ENCODE measurements around the gene PARP16. TPM values are rescaled to one million over a fixed set of nuclear protein-coding genes. Genes with fewer than 3 reads are reported as not detected.
A peak's percentile ranks its signal among the peaks of the same experiment; 100 is the strongest.

PARP16 gene
- total RNA-seq, 1 experiment from 2014 or later = 12.9 TPM

DNA sequence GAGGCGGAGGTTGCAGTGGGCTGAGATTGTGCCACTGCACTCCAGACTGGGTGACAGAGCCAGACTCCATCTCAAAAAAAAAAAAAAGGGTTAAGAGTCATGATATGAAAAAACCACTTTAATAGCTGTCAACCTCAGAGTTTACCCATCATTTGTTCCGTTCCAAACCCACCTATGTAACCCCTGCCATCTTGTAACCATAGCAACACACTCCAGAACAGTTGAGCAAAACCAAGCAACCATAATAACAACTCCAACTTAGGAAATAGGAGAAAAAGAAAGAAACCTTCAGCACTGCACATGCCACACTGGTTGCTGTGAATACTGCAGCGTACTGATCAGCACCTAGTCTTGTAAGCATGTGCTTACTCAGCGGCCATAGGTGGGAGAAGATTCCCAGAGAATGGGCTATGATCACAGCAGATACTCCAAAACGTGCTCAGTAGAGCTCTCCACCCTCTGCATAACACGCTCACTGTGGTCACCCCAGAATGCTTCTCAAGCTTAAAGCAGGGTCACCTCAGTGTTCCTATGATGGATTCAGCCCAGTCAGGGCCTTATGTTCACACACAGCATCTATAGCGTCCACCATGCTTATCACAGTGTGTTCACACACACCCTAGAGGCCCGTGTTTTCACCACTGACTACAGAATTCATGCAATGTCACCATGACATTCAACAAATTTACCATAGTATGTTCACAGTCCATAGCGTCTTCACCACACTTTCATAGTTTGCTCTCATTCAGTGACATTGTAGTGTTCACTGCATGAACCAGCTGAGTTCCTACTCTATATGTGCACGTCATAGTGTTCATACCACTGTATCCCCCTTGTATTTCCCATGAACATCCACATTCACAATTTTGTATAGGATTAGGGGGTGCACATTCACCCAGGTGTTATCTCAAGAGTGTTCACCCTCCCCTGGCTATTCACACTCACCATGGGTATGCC lies 68.9 kb downstream of the PARP16 start:
- no peak for DNase-seq
- H3K4me1 ChIP-seq = no peaks in the 10 kb centered on the region
- H3K27ac ChIP-seq = no peak overlapping the region
- H3K4me3 ChIP-seq = no peak overlapping the region
- H3K27me3 ChIP-seq = no peaks in the 10 kb centered on the region
- no peaks in the 10 kb centered on the region for H3K36me3 ChIP-seq
- H3K9me3 ChIP-seq (replicated peaks) = no peaks in the 10 kb centered on the region

DNA sequence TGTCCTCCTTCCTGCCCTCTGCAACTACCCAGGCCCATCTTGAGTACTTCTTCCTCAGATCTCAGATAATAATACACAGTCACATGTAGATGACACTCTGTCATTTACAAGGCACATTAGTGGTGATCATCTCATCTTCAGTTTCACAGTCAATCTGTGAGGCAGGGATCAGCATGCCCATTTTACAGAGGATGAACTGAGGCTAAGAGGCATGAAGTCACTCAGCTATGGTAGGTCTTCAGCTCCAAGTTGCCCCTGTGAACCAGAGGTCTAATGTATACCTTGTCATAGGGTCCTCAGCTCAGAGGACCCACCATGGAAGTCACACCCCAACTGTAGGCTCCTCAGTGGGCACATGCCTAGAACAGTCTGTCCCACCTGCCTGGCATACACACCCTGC lies 71.2 kb downstream of the PARP16 start:
- H3K27ac ChIP-seq = no peak overlapping the region
- H3K4me3 ChIP-seq = no peak overlapping the region
- peaks cover 10% of the 10 kb centered on the region; the same call in 1 of the 2 replicates for H3K4me1 ChIP-seq
- H3K36me3 ChIP-seq = no peaks in the 10 kb centered on the region
- H3K9me3 ChIP-seq (replicated peaks) = no peaks in the 10 kb centered on the region
- H3K27me3 ChIP-seq = no peaks in the 10 kb centered on the region
- DNase-seq = no peak

DNA sequence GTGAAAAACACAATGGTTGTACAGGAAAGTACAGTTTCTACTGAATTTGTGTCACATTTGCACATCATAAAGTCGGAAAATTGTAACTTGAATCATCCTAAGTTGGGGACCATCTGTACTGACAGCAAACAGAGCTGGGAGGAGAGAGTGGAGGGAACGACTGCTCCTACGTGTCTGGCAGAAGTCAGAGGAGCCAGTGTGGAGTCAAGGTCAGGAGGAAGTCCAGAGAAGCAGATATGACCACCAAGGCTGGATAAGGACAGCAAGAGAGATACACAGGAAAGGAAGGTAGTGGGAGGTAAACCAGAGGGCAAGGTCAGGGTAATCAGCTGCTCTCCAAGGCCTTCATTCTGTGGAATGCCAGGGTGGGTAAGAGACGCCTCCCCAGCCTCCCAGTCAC lies 72.7 kb downstream of the PARP16 start:
- Histone ChIP-seq H3K36me3 (no peaks in the 10 kb centered on the region), H3K27ac (no peak overlapping the region), H3K4me1 (peaks cover 10% of the 10 kb centered on the region; the same call in 1 of the 2 replicates), H3K9me3 (replicated peaks) (no peaks in the 10 kb centered on the region), H3K4me3 (no peak overlapping the region), H3K27me3 (no peaks in the 10 kb centered on the region)
- no peak for DNase-seq

DNA sequence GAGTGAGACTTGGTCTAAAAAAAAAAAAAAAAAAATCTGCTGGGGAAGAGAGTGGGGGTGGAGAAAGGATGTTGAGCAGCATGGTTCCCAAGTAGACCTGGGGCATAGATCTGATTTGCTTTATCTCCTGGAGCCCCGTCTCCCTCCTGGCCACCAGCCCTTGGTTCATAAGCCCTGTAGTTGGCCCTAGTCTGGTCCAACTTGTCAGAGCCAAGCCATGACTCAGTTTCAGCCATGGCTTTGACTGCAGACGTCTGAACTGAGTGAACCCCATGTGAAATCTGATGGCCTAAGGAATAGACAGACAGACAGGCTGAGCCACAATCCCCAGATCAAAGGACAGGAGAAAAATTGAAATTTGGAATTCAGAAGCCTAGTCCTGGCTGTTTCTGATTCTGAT lies 73.4 kb downstream of the PARP16 start:
- peaks cover 10% of the 10 kb centered on the region; the same call in 1 of the 2 replicates for H3K4me1 ChIP-seq
- H3K9me3 ChIP-seq (replicated peaks) = no peaks in the 10 kb centered on the region
- no peak for DNase-seq
- H3K4me3 ChIP-seq = no peak overlapping the region
- H3K27ac ChIP-seq = no peak overlapping the region
- H3K36me3 ChIP-seq = no peaks in the 10 kb centered on the region
- H3K27me3 ChIP-seq = no peaks in the 10 kb centered on the region

DNA sequence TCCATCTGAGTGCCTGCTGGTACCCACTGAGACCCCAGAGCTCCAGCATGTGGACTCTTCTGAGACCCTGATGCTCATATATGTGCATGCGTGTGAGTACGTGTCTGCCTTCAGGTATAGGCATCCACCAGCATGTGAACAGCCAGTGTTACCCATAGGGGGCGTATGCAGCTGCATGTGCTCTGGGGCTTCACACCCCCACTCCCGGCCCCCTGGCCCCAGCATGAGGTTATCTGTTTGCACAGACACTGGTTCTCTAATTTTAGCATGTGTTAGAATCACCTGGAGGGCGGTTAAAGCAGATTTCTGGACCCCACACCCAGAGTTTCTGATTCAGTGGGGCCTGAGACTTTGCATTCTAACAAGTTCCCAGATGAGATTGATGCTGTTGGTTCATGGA lies 74.6 kb downstream of the PARP16 start:
- no peak overlapping the region for H3K27ac ChIP-seq
- peak; percentile 28 to 55 for DNase-seq

DNA sequence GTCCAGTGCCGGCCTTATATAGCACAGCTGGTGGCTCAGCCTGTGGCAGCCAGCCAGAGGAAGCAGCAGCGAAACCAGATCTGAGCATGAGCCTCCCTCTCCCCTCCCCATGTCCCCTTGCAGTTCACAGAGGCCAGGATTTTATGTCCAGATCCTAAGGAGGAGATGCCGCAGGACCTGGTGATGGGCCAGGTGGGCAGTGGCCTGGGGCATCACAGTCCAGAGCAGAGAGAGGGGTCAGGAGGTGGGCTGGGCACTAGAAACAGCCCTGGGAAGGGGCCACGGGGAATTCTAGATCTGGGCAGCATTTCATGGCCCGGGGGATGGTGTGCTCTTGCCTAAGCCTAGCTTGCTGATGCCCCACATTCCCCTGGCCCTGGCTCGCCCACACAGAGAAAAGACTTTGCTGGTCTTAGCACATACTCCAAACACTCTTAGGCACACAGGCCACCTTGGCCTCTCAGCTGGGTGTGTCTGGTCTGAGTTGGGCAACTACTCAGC lies 75.2 kb downstream of the PARP16 start:
- Histone ChIP-seq H3K9me3 (replicated peaks) (no peaks in the 10 kb centered on the region), H3K4me3 (no peak overlapping the region), H3K27me3 (no peaks in the 10 kb centered on the region), H3K27ac (no peak overlapping the region), H3K4me1 (peaks cover 10% of the 10 kb centered on the region; the same call in 1 of the 2 replicates), H3K36me3 (no peaks in the 10 kb centered on the region)
- DNase-seq = peak; percentile 78 to 87

More for the DNA sequence above, 74.6 kb downstream of the PARP16 start:
- H3K27me3 ChIP-seq = no peaks in the 10 kb centered on the region
- peaks cover 10% of the 10 kb centered on the region; the same call in 1 of the 2 replicates for H3K4me1 ChIP-seq
- no peak overlapping the region for H3K4me3 ChIP-seq
- no peaks in the 10 kb centered on the region for H3K36me3 ChIP-seq
- H3K9me3 ChIP-seq (replicated peaks) = no peaks in the 10 kb centered on the region

DNA sequence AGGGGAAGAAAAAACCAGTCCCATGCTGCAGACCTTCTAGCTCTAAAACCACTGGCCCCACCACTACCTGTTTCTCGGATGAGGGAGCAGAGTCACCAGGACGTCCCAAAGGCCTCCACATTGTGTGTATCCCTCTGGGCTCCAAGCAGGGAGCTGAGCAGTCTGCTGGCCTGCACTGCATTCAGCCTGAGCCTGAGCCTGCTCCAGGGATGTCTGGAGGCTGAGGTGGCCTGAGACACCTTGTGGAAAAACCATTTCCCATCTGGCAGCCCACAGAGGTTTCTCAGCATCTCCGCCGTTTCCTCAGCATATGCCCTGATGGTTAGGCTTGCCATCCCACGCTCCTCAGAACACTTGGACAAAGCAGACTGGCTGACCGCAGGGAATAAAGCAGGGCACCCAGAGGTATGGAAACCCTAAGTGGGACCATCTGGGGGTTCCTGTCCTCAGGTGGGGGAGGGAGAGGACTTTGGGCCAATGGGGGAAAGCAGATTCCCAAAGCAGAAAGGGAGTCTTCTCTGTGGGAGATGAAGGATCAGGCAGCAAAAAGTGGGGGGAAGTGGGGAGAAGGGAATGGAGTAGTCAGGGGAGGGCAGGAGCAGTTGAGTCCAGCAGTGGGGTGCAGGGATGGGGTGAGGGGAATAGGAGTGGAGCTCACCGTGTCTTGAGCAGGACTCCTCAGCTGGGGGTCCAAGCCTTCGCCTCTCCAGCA lies 75.8 kb downstream of the PARP16 start, which contains the start of gene CILP:
TSS of gene CILP (minus strand) at position 704 of the 712 bp plus-strand sequence. CDS start 1,718 bp downstream, outside the sequence.
- no peak for DNase-seq
- H3K4me3 ChIP-seq = no peak within 1 kb of the TSS
- no peak within 1 kb of the TSS for H3K27ac ChIP-seq
- no peaks in the 10 kb centered on the region for H3K9me3 ChIP-seq (replicated peaks)
- H3K4me1 ChIP-seq = peaks cover 10% of the 10 kb centered on the region; the same call in 1 of the 2 replicates
- no peaks in the 10 kb centered on the region for H3K27me3 ChIP-seq
- no peaks in the 10 kb centered on the region for H3K36me3 ChIP-seq

DNA sequence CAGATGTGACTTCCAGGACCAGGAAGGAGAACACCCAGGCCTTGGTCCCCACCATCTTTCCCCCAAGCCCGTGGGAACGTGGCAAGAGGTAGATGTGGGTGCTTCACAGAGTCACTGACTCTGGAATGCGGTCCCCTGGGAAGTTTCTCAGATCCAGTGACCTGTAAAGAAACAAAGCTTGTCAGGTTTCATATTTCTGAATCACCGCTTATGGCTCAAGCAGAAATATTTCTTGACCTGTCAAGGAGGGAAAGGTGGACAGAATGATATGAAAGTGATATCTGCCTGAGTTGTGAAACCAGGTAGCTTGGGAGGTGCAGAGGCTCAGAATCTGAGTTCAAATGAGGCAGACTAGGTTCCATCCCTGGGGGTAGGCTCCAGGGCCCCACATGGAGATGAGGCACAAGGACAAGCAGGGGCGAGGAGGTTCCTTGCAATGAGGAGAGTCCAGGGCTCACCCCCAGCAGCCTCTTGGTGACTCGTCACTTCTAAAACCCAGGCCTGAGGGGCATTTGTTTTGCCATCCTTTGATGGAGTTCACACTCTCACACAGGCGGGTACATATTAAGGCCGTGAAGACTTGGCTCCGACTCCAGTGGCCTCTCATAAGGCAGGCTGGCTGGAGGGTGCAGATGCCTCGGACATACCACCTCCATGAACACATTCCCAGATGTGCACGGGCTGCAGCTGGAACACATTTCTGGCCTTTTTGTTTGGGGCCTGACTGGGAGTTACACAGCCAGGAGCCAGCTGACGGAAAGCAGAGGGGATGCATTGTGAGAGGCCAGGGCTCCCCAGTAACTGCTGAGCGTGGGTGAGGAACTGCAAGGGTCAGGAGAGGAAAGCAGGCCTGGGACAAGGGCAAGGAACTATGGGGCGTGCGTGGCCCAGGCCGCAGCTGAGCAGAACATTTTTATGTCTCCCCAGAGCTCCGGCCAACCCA lies 76.7 kb downstream of the PARP16 start:
- no peaks in the 10 kb centered on the region for H3K9me3 ChIP-seq (replicated peaks)
- peaks cover 10% of the 10 kb centered on the region; the same call in 1 of the 2 replicates for H3K4me1 ChIP-seq
- no peak overlapping the region for H3K4me3 ChIP-seq
- H3K27me3 ChIP-seq = no peaks in the 10 kb centered on the region
- H3K27ac ChIP-seq = no peak overlapping the region
- no peak for DNase-seq
- no peaks in the 10 kb centered on the region for H3K36me3 ChIP-seq

DNA sequence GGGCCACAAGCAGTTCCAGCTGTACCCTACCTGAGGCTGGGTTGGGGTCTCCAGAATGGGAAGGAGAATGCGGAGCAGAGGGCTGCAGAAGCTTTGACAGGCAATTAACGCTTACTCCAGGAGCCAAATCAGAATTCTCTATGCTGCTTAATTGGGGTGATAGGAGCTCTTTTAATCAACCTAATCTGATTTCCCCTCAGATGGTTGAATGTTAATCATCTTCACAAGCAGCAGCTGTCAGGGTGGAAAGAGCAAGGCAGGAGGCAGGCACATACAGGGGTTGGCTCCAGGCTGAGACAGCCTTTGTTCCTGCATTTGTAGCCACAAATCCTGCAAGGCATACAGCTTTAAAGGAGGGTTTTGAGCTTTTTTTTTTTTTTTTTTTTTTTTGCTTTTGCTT lies 78.0 kb downstream of the PARP16 start:
- DNase-seq = peak in 1 of 2 experiments; percentile 22
- Histone ChIP-seq H3K27ac (no peak overlapping the region), H3K4me1 (peaks cover 10% of the 10 kb centered on the region; the same call in 1 of the 2 replicates), H3K4me3 (no peak overlapping the region), H3K27me3 (no peaks in the 10 kb centered on the region), H3K9me3 (replicated peaks) (no peaks in the 10 kb centered on the region), H3K36me3 (no peaks in the 10 kb centered on the region)

Other genes with a start within 250 kb of the PARP16 start
- 0.36 TPM in 1 of 2 replicates, not detected in the other for gene SLC51B, start 241.5 kb downstream of the PARP16 start, total RNA-seq (2014; rRNA removed; shearing (Covaris generic))
- gene RASL12, start 218.9 kb downstream of the PARP16 start, total RNA-seq (2014; rRNA removed; shearing (Covaris generic)) = 0.08 TPM in 1 of 2 replicates, not detected in the other
- 0.08 and 0.15 TPM in 2 replicates for gene KBTBD13, start 210.1 kb downstream of the PARP16 start, total RNA-seq (2014; rRNA removed; shearing (Covaris generic))
- gene UBAP1L, start 171.7 kb downstream of the PARP16 start, total RNA-seq (2014; rRNA removed; shearing (Covaris generic)) = 0.59 and 0.73 TPM in 2 replicates
- gene PDCD7, start 153.1 kb downstream of the PARP16 start, total RNA-seq (2014; rRNA removed; shearing (Covaris generic)) = 22.8 and 25.4 TPM in 2 replicates
- 43.3 and 44.2 TPM in 2 replicates for gene CLPX, start 101.5 kb downstream of the PARP16 start, total RNA-seq (2014; rRNA removed; shearing (Covaris generic))
- gene CILP, start 75.4 kb downstream of the PARP16 start, total RNA-seq (2014; rRNA removed; shearing (Covaris generic)) = 0.05 TPM in 1 of 2 replicates, not detected in the other
- not detected in 2 replicates for gene RNU5A-1, start 9.2 kb upstream of the PARP16 start, total RNA-seq (2014; rRNA removed; shearing (Covaris generic))
- gene RNU5B-1, start 17.8 kb upstream of the PARP16 start, total RNA-seq (2014; rRNA removed; shearing (Covaris generic)) = not detected in 2 replicates
- gene IGDCC3, start 91.1 kb upstream of the PARP16 start, total RNA-seq (2014; rRNA removed; shearing (Covaris generic)) = 6.6 and 8.7 TPM in 2 replicates
- gene IGDCC4, start 136.1 kb upstream of the PARP16 start, total RNA-seq (2014; rRNA removed; shearing (Covaris generic)) = 7.3 and 8.6 TPM in 2 replicates
- gene DPP8, start 230.8 kb upstream of the PARP16 start, total RNA-seq (2014; rRNA removed; shearing (Covaris generic)) = 30.7 and 34.7 TPM in 2 replicates
- 183 and 186 TPM in 2 replicates for gene HACD3, start 243.6 kb upstream of the PARP16 start, total RNA-seq (2014; rRNA removed; shearing (Covaris generic))

Data from SJCRH30 (cell line).